Stimulated activated CD4-positive, alpha-beta T cell treated with anti-CD3 and anti-CD28 coated beads, Interleukin-15, amount 100 ng/mL, for 1 hour (primary cell): Measurements from ENCODE around the gene C1QTNF2.

Experiments
- DNase-seq, 2 donors: peaks; one replicate each; pipeline ENCODE4 v3.0.0-alpha.2; 2020; ENCODE audit warnings: low read depth in 1 of 2, low spot score in 1 of 2

Gene C1QTNF2

DNA sequence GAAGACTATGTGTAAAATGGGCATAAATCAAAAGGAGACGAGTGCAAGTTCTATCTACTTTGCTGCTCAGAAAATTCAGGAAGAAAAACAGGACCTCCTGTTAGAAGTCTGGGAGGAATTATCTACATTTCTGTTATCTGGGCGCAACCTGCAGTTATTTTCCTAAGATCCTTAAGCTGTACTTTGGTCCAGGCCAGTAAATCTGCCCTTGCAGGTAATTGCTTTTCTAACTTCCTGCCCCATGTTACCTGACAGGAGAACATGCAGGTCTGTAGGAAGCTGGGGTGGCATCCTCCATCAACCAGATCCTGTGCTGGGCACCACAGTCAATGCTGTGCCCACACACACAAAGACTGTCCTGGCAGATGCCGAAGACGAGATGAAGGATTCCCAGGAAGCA lies 63.7 kb downstream of the C1QTNF2 start:
- no peak for DNase-seq

DNA sequence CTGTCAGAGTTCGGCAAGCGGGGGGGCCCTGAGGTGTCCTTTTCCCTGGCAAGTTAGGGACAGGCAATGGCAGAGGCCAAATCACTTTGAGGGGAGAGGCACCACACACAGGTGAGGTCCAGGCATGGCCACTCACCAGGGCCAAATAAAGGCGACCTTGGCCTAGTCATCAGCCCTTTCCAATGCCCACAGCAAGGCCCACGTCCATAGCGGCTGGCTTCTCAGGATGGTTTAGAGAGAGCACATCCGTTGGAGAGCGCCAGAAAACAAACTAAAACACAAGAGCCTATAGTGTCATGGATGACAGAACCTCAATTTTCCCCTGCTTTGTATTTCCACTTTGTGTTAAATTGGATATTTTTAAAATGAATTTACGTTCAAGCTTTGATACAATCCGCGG lies 65.1 kb downstream of the C1QTNF2 start:
- no peak for DNase-seq

DNA sequence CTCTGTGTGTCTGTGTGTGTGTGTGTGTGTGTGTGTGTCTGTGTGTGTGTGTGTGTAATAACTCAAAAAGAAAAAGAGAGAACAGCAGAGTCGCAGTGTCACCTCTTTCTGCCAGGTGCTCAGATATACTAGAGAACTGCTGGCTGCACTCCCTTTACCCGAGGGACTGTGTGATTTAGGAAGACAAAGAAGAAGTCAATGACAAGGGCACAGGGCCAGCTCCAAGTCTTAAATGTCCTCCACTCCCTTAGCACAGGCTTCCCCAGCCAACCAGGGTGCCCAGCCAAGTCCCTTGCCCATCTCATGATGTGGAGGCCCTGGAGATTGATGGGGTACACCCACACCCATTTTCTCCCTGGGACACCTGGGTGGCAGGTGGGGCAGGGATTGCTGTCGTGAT lies 66.7 kb downstream of the C1QTNF2 start:
- no peak for DNase-seq

DNA sequence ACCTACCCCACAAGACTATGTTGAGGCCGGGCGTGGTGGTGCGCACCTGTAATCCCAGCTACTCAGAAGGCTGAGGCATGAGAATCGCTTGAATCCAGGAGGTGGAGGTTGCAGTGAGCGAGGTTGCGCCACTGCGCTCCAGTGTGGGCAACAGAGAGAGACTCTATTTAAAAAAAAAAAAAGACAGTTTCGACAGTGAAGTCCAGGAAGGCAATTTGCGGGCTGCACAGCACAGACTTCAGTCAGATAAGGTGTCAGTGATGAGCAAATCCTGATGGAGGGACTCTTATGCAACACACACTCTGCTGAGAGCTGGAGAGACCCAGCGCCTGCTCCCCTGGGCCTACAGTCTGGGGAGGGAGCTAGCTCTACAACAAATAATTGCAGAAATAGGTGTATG lies 72.2 kb downstream of the C1QTNF2 start:
- no peak for DNase-seq

DNA sequence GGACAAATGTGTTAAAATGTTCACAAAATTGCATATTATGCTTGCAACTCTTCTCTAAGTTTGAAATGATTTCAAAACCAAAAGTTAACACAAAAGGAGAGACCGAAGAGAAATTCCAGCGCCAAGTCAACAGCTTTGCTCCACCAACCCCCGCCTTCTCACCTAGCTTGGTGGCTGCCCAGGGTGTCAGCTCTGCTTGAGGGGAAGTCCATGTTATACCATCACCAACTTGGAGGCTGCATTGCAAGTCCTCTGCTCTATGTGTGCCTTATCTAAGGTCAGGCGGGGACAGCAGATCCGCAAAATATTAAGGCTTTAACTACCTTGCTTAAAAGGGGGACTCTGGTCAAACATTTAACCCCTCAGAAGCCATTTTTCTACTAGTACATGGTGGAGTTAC lies 72.7 kb downstream of the C1QTNF2 start:
- no peak for DNase-seq
